Muscle layer of duodenum (tissue), 2 donors: ENCODE results near the gene THBS1.

Experiments
- H3K27ac ChIP-seq: one replicate; pipeline ENCODE4 v1.7.0; 2013; ENCODE audit warnings: mild to moderate bottlenecking, low read length
- H3K27me3 ChIP-seq: one replicate; pipeline ENCODE4 v1.7.0; 2013; ENCODE audit warnings: low read depth, mild to moderate bottlenecking, control low read depth, low read length
- H3K36me3 ChIP-seq, 2 donors: one replicate each; pipeline ENCODE4 v1.7.0; 2013; ENCODE audit warnings: low read length in 2 of 2, control low read depth in 1 of 2, mild to moderate bottlenecking in 1 of 2; ENCODE audit not compliant: insufficient read depth in 2 of 2, control insufficient read depth in 1 of 2
- H3K4me1 ChIP-seq, 2 donors: one replicate each; pipeline ENCODE4 v1.7.0; 2013; ENCODE audit warnings: low read length in 2 of 2, mild to moderate bottlenecking in 2 of 2, control low read depth in 1 of 2, moderate library complexity in 1 of 2; ENCODE audit not compliant: insufficient read depth in 2 of 2, control insufficient read depth in 1 of 2
- H3K4me3 ChIP-seq, 2 donors: one replicate each; pipeline ENCODE4 v1.7.0; 2013; ENCODE audit warnings: low read length in 2 of 2, low read depth in 1 of 2, mild to moderate bottlenecking in 1 of 2
- H3K9me3 ChIP-seq, 2 donors: one replicate each; pipeline ENCODE4 v1.7.0; 2013; ENCODE audit warnings: low read length in 2 of 2, control low read depth in 1 of 2, mild to moderate bottlenecking in 1 of 2; ENCODE audit not compliant: control insufficient read depth in 1 of 2
- donor health status: healthy.

THBS1 gene

GRCh38 chr15:39574427-39574826 is 6.5 kb upstream of the THBS1 start:
- H3K4me1 ChIP-seq, result no peaks in the 10 kb centered on the region
- peaks cover 0 to 1% of the 10 kb centered on the region in 2 donors for H3K36me3 ChIP-seq
- H3K9me3 ChIP-seq, result no peaks in the 10 kb centered on the region
- no peak overlapping the region for H3K4me3 ChIP-seq
- no peaks in the 10 kb centered on the region for H3K27me3 ChIP-seq
- no peak overlapping the region for H3K27ac ChIP-seq

- Histone ChIP-seq H3K27me3 (no peaks in the 10 kb centered on the region), H3K4me3 (no peak overlapping the region), H3K27ac (no peak overlapping the region), H3K9me3 (no peaks in the 10 kb centered on the region), H3K36me3 (peaks cover 0 to 5% of the 10 kb centered on the region in 2 donors), H3K4me1 (no peaks in the 10 kb centered on the region)
Measured at GRCh38 chr15:39575180-39575579, 5.7 kb upstream of the THBS1 start.

GRCh38 chr15:39578851-39579486 is 1.9 kb upstream of the THBS1 start:
- H3K4me3 ChIP-seq, result peak overlapping the region; percentile 61 to 84
- H3K27ac ChIP-seq, result peak overlapping the region; percentile 93
- H3K4me1 ChIP-seq, result peaks cover 0 to 6% of the 10 kb centered on the region in 2 donors
- no peaks in the 10 kb centered on the region for H3K9me3 ChIP-seq
- H3K27me3 ChIP-seq, result no peaks in the 10 kb centered on the region
- peaks cover 17 to 35% of the 10 kb centered on the region in 2 donors for H3K36me3 ChIP-seq

GRCh38 chr15:39579487-39580116 is 1.3 kb upstream of the THBS1 start:
- H3K4me1 ChIP-seq, result peaks cover 0 to 8% of the 10 kb centered on the region in 2 donors
- H3K27ac ChIP-seq, result peak overlapping the region; percentile 93
- H3K36me3 ChIP-seq, result peaks cover 23 to 41% of the 10 kb centered on the region in 2 donors
- H3K27me3 ChIP-seq, result no peaks in the 10 kb centered on the region
- peak overlapping the region; percentile 61 to 84 for H3K4me3 ChIP-seq
- H3K9me3 ChIP-seq, result no peaks in the 10 kb centered on the region

- no peaks in the 10 kb centered on the region for H3K9me3 ChIP-seq
- peaks cover 0 to 12% of the 10 kb centered on the region in 2 donors for H3K4me1 ChIP-seq
- peak overlapping the region; percentile 93 for H3K27ac ChIP-seq
- no peaks in the 10 kb centered on the region for H3K27me3 ChIP-seq
- peaks cover 28 to 46% of the 10 kb centered on the region in 2 donors for H3K36me3 ChIP-seq
- H3K4me3 ChIP-seq, result peak overlapping the region; percentile 61 to 84
Measured at GRCh38 chr15:39580117-39580484, 778 bp upstream of the THBS1 start.

- H3K36me3 ChIP-seq, result peaks cover 40 to 58% of the 10 kb centered on the region in 2 donors
- peaks cover 0 to 12% of the 10 kb centered on the region in 2 donors for H3K4me1 ChIP-seq
- no peaks in the 10 kb centered on the region for H3K9me3 ChIP-seq
- peak overlapping the region; percentile 91 for H3K27ac ChIP-seq
- peak overlapping the region; percentile 62 to 84 for H3K4me3 ChIP-seq
- no peaks in the 10 kb centered on the region for H3K27me3 ChIP-seq
Measured at GRCh38 chr15:39581242-39581792, 438 bp downstream of the THBS1 start.

GRCh38 chr15:39581793-39582285 is 960 bp downstream of the THBS1 start:
- Histone ChIP-seq H3K4me3 (peak overlapping the region; percentile 62 to 84), H3K36me3 (peaks cover 45 to 63% of the 10 kb centered on the region in 2 donors), H3K27me3 (no peaks in the 10 kb centered on the region), H3K4me1 (peaks cover 0 to 12% of the 10 kb centered on the region in 2 donors), H3K9me3 (no peaks in the 10 kb centered on the region), H3K27ac (peak overlapping the region; percentile 91)

GRCh38 chr15:39582286-39582976 is 1.6 kb downstream of the THBS1 start:
- H3K27me3 ChIP-seq, result no peaks in the 10 kb centered on the region
- H3K27ac ChIP-seq, result peak overlapping the region; percentile 91
- no peaks in the 10 kb centered on the region for H3K9me3 ChIP-seq
- peaks cover 0 to 12% of the 10 kb centered on the region in 2 donors for H3K4me1 ChIP-seq
- peaks cover 50 to 69% of the 10 kb centered on the region in 2 donors for H3K36me3 ChIP-seq
- H3K4me3 ChIP-seq, result peak overlapping the region; percentile 62 to 84

GRCh38 chr15:39582977-39583595 is 2.2 kb downstream of the THBS1 start:
- Histone ChIP-seq H3K27ac (peak overlapping the region; percentile 91), H3K27me3 (no peaks in the 10 kb centered on the region), H3K4me3 (peak overlapping the region; percentile 62 to 84), H3K4me1 (peaks cover 0 to 12% of the 10 kb centered on the region in 2 donors), H3K36me3 (peaks cover 56 to 76% of the 10 kb centered on the region in 2 donors), H3K9me3 (no peaks in the 10 kb centered on the region)

GRCh38 chr15:39583596-39584265 is 2.9 kb downstream of the THBS1 start:
- H3K36me3 ChIP-seq, result peaks cover 63 to 82% of the 10 kb centered on the region in 2 donors
- no peaks in the 10 kb centered on the region for H3K9me3 ChIP-seq
- peak overlapping the region; percentile 62 to 84 for H3K4me3 ChIP-seq
- H3K4me1 ChIP-seq, result peaks cover 0 to 12% of the 10 kb centered on the region in 2 donors
- peak overlapping the region; percentile 91 for H3K27ac ChIP-seq
- H3K27me3 ChIP-seq, result no peaks in the 10 kb centered on the region
